Stimulated activated naive CD8-positive, alpha-beta T cell treated with anti-CD3 and anti-CD28 coated beads, Interleukin-15, amount 100 ng/mL, for 72 hours (primary cell): ENCODE results near the gene HEG1.

Experiments used
- ATAC-seq: fragments of 150-1000 bp; cut with Tn5 transposase; 2 replicates; pipeline ENCODE4 v1.10.0; 2021; ENCODE audit warnings: mild to moderate bottlenecking, moderate library complexity
- DNase-seq, 2 donors: peaks; one replicate each; pipeline ENCODE4 v3.0.0; 2021 to 2022
- H3K27ac Mint-ChIP-seq, 2 donors: one replicate each; pipeline ENCODE4 v1.8.0; 2022; ENCODE audit warnings: mild to moderate bottlenecking in 2 of 2, mixed read lengths in 2 of 2, moderate library complexity in 2 of 2
- H3K27me3 Mint-ChIP-seq: one replicate; pipeline ENCODE4 v1.8.0; 2022; ENCODE audit warnings: mixed read lengths
- H3K4me1 Mint-ChIP-seq: one replicate; pipeline ENCODE4 v1.8.0; 2022; ENCODE audit warnings: mild to moderate bottlenecking, mixed read lengths
- H3K4me3 Mint-ChIP-seq, 2 donors: one replicate each; pipeline ENCODE4 v1.8.0; 2022; ENCODE audit warnings: mild to moderate bottlenecking in 2 of 2, mixed read lengths in 2 of 2, moderate library complexity in 1 of 2
- H3K9me3 Mint-ChIP-seq, 2 donors: one replicate each; pipeline ENCODE4 v1.8.0; 2022; ENCODE audit warnings: mixed read lengths in 2 of 2

The HEG1 gene

DNA sequence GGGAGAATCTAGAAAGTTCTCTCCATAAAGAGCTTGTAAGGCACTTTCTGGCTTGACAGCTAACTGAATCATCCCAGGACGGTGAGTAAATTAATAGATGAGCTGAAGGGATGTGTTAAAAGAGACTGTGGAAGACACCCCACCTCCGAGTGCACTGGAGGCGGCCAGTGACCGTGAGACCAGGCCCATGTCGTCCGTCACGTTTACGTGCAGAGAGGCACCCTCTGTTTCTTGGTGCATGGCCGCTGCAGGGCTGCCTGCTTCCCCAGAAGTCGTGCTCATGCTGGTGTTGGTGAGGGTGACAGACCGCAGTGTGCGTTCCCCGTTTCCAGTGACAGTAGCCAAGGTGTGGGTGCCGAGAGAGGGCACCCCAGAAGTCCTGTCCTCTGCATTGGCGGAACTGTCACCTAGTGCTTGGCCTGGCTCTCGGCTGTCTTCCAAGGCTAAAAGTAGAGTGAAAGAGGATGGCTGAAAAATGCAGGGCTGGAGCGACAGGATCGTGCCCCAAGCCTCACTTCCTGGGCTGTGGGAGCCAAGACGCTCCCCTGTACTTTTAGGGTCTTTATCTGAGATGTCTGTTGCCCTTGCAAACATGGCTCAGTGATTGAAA, 41.1 kb downstream of the HEG1 start:
- no peaks in the 10 kb centered on the region for H3K9me3 Mint-ChIP-seq
- DNase-seq (no peak), ATAC-seq (no peak)
- no peak overlapping the region for H3K4me3 Mint-ChIP-seq
- no peaks in the 10 kb centered on the region for H3K27me3 Mint-ChIP-seq
- no peak overlapping the region for H3K27ac Mint-ChIP-seq
- peaks cover 23% of the 10 kb centered on the region for H3K4me1 Mint-ChIP-seq

- Mint-ChIP-seq H3K4me3 (no peak overlapping the region), H3K27me3 (no peaks in the 10 kb centered on the region), H3K9me3 (no peaks in the 10 kb centered on the region), H3K27ac (peak overlapping the region in 1 of 2 donors; percentile 45), H3K4me1 (peaks cover 10% of the 10 kb centered on the region)
- ATAC-seq (peak; percentile 37), DNase-seq (no peak)
Measured at GRCh38 chr3:125013095-125013494, 42.7 kb downstream of the HEG1 start.

- ATAC-seq: no peak
- no peaks in the 10 kb centered on the region for H3K27me3 Mint-ChIP-seq
- H3K4me3 Mint-ChIP-seq: no peak overlapping the region
- H3K27ac Mint-ChIP-seq: no peak overlapping the region
- H3K9me3 Mint-ChIP-seq: no peaks in the 10 kb centered on the region
- peaks cover 8% of the 10 kb centered on the region for H3K4me1 Mint-ChIP-seq
- no peak for DNase-seq
Measured at GRCh38 chr3:125011941-125012340, 43.9 kb downstream of the HEG1 start.

GRCh38 chr3:125010393-125010792, 45.4 kb downstream of the HEG1 start:
- no peaks in the 10 kb centered on the region for H3K9me3 Mint-ChIP-seq
- no peak overlapping the region for H3K4me3 Mint-ChIP-seq
- DNase-seq (no peak), ATAC-seq (no peak)
- H3K27ac Mint-ChIP-seq: no peak overlapping the region
- H3K27me3 Mint-ChIP-seq: no peaks in the 10 kb centered on the region
- H3K4me1 Mint-ChIP-seq: peaks cover 8% of the 10 kb centered on the region

GRCh38 chr3:125008766-125009165, 47.0 kb downstream of the HEG1 start:
- Mint-ChIP-seq H3K9me3 (no peaks in the 10 kb centered on the region), H3K4me3 (no peak overlapping the region), H3K27ac (no peak overlapping the region), H3K27me3 (no peaks in the 10 kb centered on the region), H3K4me1 (peaks cover 8% of the 10 kb centered on the region)
- ATAC-seq (no peak), DNase-seq (no peak)

DNA sequence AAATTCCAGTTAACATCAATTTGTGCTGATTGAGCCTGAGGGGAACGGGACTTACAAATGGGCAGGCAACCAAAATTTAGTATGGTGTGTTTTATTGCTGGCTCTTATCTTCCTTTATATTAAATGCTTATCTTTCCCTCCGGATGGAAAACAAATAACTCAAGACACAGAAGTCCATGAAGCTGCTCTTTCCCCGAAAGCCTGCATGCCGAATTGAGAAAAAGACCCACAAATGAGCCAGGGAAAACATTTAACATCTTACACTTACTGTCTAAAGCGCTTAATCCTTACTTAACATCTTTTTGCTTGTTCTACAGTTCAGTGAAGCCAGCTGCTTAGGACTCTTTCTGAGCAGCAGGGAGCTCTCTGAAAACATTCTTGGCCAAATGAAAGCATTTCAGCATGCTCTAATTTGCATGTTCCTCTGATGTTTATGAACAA, 49.5 kb downstream of the HEG1 start:
- no peaks in the 10 kb centered on the region for H3K27me3 Mint-ChIP-seq
- H3K27ac Mint-ChIP-seq: no peak overlapping the region
- no peak for DNase-seq
- no peak overlapping the region for H3K4me3 Mint-ChIP-seq
- no peaks in the 10 kb centered on the region for H3K9me3 Mint-ChIP-seq
- H3K4me1 Mint-ChIP-seq: peaks cover 26% of the 10 kb centered on the region
- ATAC-seq: no peak

- Mint-ChIP-seq H3K27ac (no peak overlapping the region), H3K9me3 (no peaks in the 10 kb centered on the region), H3K4me1 (peaks cover 25% of the 10 kb centered on the region), H3K4me3 (no peak overlapping the region), H3K27me3 (no peaks in the 10 kb centered on the region)
- DNase-seq (no peak), ATAC-seq (no peak)
Measured at GRCh38 chr3:125005676-125006075, 50.1 kb downstream of the HEG1 start.

- Mint-ChIP-seq H3K27me3 (no peaks in the 10 kb centered on the region), H3K27ac (no peak overlapping the region), H3K4me3 (no peak overlapping the region), H3K4me1 (peaks cover 20% of the 10 kb centered on the region), H3K9me3 (no peaks in the 10 kb centered on the region)
- ATAC-seq: no peak
- no peak for DNase-seq
Measured at GRCh38 chr3:125005222-125005621, 50.6 kb downstream of the HEG1 start.

DNA sequence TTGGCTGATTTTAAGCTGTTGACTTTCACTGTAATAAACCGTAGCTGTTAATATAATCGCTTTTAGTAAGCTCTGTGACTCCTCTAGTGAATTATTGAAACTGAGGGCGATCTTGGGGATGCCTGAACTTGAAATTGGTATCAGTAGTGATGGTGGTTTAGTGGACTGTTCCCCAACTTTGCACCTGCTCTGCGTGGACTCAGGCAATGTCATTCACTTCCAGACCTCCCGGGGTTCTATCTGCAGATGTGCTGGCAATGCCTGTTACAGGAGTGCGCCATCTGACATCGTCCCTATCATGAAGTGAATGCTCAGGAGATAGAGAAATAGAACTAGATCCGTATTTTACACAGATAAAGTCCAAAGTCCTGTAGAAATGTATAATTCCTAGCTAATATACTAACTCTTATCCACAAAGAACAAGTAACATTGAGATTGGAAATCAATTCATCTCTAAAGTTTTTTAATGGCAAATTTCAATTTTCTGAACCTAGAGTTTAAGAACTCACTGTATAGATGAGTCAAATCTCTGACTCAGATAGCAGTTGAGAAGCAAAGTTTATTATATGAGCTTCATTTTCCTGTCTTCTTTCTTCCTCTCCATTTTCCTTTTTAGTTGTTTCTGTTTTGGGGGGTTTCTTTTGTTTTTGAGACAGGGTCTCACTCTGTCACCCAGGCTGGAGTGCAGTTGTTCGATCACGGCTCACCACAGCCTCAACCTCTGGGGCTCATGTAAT, 51.8 kb downstream of the HEG1 start:
- peak overlapping the region in 1 of 2 donors; percentile 55 for H3K27ac Mint-ChIP-seq
- ATAC-seq: no peak
- H3K9me3 Mint-ChIP-seq: no peaks in the 10 kb centered on the region
- no peak for DNase-seq
- H3K27me3 Mint-ChIP-seq: no peaks in the 10 kb centered on the region
- no peak overlapping the region for H3K4me3 Mint-ChIP-seq
- peaks cover 19% of the 10 kb centered on the region for H3K4me1 Mint-ChIP-seq

GRCh38 chr3:125003369-125003853, 52.4 kb downstream of the HEG1 start:
- Mint-ChIP-seq H3K4me1 (peaks cover 19% of the 10 kb centered on the region), H3K4me3 (no peak overlapping the region), H3K9me3 (no peaks in the 10 kb centered on the region), H3K27me3 (no peaks in the 10 kb centered on the region), H3K27ac (no peak overlapping the region)
- DNase-seq: no peak
- no peak for ATAC-seq

DNA sequence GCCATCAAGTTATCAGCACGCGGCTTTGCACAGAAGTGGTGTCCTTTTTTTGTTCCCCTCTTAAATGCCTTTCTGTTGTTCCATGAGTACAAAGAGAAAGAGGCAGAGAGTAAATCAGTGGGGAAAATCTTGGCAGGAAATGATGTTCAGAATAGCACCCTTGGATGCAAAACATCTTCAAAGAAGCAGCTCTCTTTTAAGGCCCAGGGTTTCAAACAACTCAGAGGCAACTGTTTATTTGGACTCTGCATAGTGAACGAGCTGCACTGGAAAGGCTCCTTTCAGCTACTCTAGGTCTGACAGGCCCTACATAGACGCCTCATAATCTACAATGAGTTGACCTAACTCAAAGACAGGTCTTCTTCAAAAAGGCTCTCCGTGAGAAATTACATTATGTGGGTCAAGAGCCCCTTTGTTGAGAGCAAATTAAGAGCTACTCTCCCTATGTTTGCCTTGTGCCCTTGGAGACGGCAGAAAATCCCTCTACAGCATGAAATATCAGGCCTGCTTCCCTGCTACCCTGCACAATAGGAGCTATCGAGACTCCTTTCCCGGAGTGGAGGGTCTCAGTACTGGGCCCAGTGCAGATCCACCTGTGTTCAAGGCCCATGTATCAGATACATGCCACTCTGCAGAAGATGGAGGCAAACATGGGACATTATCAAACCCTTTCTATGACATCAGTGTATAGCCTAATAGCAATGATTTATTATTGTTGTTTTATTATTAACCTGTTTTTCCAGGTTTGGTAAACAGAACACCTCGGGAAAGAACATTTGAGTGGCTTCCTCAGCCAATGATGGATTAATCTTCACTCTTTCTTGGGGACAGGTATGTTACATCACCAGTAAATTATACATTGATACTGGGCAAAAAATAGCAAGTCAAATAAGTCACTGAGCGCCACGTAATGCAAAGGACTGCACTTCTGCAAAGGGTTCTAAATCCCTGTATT, 53.1 kb downstream of the HEG1 start:
- H3K27ac Mint-ChIP-seq: peak overlapping the region in 1 of 2 donors; percentile 19
- no peak for DNase-seq
- no peaks in the 10 kb centered on the region for H3K27me3 Mint-ChIP-seq
- peaks cover 19% of the 10 kb centered on the region for H3K4me1 Mint-ChIP-seq
- H3K9me3 Mint-ChIP-seq: no peaks in the 10 kb centered on the region
- no peak overlapping the region for H3K4me3 Mint-ChIP-seq
- ATAC-seq: no peak

DNA sequence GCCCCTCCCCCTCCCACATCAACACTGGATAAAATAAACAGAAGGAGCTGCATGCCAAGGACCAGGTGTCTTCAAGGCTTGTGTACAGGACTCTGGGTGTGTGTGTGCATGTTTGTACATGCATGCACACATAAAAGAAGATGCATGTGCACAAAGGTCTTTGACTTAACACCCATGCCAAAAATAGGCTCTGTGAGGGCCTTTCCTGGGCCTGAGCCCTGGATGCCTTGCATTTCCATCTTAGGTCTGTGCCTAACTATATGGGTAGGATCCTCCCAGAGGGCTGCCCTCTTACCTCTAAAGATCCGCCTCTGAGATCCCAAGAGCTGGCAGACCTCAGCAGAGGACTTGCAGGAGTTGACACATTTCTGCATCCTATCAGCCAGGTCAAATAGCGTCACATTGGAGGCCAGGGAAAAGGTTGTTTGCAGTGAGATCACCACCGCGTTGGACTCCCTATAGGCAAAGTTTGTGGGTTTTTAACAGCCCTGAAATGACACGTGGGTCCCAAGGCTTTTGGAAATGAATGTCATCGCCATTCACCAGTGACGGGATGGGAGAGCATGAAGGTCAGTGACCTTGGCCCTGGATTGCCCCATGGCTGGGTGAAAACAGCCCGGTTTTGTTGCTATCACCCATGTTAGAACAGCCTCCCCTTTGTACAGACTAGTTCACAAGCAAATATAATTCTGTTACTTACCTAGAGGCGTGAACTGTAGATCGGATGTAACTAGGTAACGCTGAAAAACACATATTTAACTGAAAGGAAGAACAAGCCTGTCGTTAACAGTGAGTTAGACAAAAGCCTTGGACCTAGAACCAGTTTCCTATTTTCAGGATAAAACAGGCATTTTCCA, 54.0 kb downstream of the HEG1 start:
- no peak for DNase-seq
- H3K27ac Mint-ChIP-seq: no peak overlapping the region
- H3K9me3 Mint-ChIP-seq: no peaks in the 10 kb centered on the region
- no peaks in the 10 kb centered on the region for H3K27me3 Mint-ChIP-seq
- H3K4me1 Mint-ChIP-seq: peaks cover 19% of the 10 kb centered on the region
- H3K4me3 Mint-ChIP-seq: no peak overlapping the region
- ATAC-seq: no peak

- DNase-seq (no peak), ATAC-seq (no peak)
- H3K4me3 Mint-ChIP-seq: no peak overlapping the region
- no peak overlapping the region for H3K27ac Mint-ChIP-seq
- no peaks in the 10 kb centered on the region for H3K27me3 Mint-ChIP-seq
- no peaks in the 10 kb centered on the region for H3K9me3 Mint-ChIP-seq
- H3K4me1 Mint-ChIP-seq: peaks cover 26% of the 10 kb centered on the region
Measured at GRCh38 chr3:125000661-125001060, 55.1 kb downstream of the HEG1 start.

DNA sequence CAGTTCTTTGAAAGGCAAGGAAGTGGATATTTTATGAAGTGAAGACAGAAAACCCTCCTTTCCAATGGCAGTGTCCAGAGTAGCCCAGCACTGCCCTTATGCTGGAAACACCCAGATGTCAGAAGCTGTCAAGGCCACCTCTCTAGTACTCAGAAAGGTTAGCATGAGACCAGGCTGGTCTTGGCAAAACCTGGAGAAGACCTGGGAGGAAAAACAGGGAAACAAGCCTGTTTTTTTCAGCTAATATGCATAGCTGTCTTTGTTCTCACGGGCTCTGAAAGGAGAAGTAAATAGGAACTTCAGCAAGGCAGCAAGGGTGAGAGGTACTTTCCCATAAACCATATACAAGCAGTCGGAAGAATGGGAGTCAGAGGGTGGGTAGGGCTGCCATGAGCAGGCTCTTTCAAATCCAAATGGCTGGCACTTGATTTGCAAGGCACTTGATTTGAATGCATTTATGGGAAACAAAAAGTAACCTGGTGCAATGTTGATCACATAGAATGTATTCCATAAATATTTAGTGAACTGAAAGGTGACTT, 55.8 kb downstream of the HEG1 start:
- ATAC-seq (no peak), DNase-seq (no peak)
- Mint-ChIP-seq H3K27me3 (no peaks in the 10 kb centered on the region), H3K4me3 (no peak overlapping the region), H3K4me1 (peaks cover 27% of the 10 kb centered on the region), H3K27ac (no peak overlapping the region), H3K9me3 (no peaks in the 10 kb centered on the region)

DNA sequence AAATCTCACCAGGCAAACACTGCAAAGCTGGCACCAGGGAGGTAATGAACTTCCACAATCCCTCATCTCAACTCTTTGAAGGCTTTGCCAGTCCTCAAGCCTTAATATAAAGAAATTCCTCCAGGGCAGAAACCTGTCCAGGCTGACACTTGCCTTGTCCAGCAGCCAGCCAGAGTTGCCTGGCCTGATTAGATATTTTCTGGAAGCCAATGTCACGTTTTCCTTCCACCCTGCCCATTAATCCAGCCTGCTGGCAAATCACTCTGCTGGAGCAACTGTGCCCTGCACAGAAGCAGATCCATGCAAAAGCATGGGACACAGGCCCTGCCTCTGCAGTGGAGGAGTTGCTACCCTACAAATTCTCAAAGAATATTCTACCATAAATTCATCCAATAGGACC, 56.5 kb downstream of the HEG1 start:
- H3K27ac Mint-ChIP-seq: no peak overlapping the region
- H3K27me3 Mint-ChIP-seq: no peaks in the 10 kb centered on the region
- H3K4me3 Mint-ChIP-seq: no peak overlapping the region
- no peaks in the 10 kb centered on the region for H3K9me3 Mint-ChIP-seq
- no peak for DNase-seq
- peaks cover 27% of the 10 kb centered on the region for H3K4me1 Mint-ChIP-seq
- no peak for ATAC-seq
